GM12874 (cell line): ENCODE results near the gene RABGAP1L.
A peak's percentile ranks its signal among the peaks of the same experiment; 100 is the strongest.

Experiments used
- CTCF ChIP-seq: IDR thresholded peaks from 2 replicates; pipeline ENCODE4 v1.5.1; 2011; ENCODE audit warnings: low read depth, mild to moderate bottlenecking, control low read depth, low read length, moderate library complexity; ENCODE audit not compliant: insufficient read depth

The RABGAP1L gene

GRCh38 chr1:174160109-174160473, 771 bp downstream of the RABGAP1L start:
- TF ChIP-seq CTCF: no peak

- TF ChIP-seq CTCF: no peak
Observed at GRCh38 chr1:174160603-174161002, 1.3 kb downstream of the RABGAP1L start.

GRCh38 chr1:174161813-174162212, 2.5 kb downstream of the RABGAP1L start:
- TF ChIP-seq CTCF: no peak

GRCh38 chr1:174164826-174165225, 5.5 kb downstream of the RABGAP1L start:
- TF ChIP-seq CTCF: no peak

GRCh38 chr1:174165471-174166137, 6.3 kb downstream of the RABGAP1L start:
- TF ChIP-seq CTCF: peak; percentile 26; the same call in 1 of the 2 replicates

GRCh38 chr1:174166530-174167264, 7.4 kb downstream of the RABGAP1L start:
- TF ChIP-seq CTCF: no peak

GRCh38 chr1:174167265-174167803, 8.0 kb downstream of the RABGAP1L start:
- TF ChIP-seq CTCF: no peak
